Fibroblast of lung (primary cell): ENCODE data around the gene NOC4L. TPM values are rescaled to one million over a fixed set of nuclear protein-coding genes. Genes with fewer than 3 reads are reported as not detected.

Source experiments
- DNase-seq, 2 donors: peaks; one replicate each; pipeline versions ENCODE4 v3.0.0 to v3.0.0-alpha.2; 2010; ENCODE audit warnings: low read depth in 2 of 2
- H2AFZ ChIP-seq: 2 replicates; pipeline ENCODE4 v1.5.1; 2012; ENCODE audit warnings: low read length, control low read depth, inconsistent platforms
- H3K27ac ChIP-seq: 2 replicates; pipeline ENCODE4 v1.5.1; 2011; ENCODE audit warnings: low read length, control low read depth; ENCODE audit not compliant: insufficient read depth
- H3K27me3 ChIP-seq: 2 replicates; pipeline ENCODE4 v1.5.1; 2011; ENCODE audit warnings: mild to moderate bottlenecking, low read length; ENCODE audit not compliant: control insufficient read depth, insufficient read depth
- H3K36me3 ChIP-seq: 2 replicates; pipeline ENCODE4 v1.5.1; 2011; ENCODE audit warnings: low read length; ENCODE audit not compliant: control insufficient read depth, insufficient read depth
- H3K4me1 ChIP-seq: 2 replicates; pipeline ENCODE4 v1.5.1; 2011; ENCODE audit warnings: low read length; ENCODE audit not compliant: control insufficient read depth, insufficient read depth; ENCODE audit errors: extremely low read depth
- H3K4me2 ChIP-seq: 2 replicates; pipeline ENCODE4 v1.5.1; 2011; ENCODE audit warnings: low read length, control low read depth; ENCODE audit not compliant: insufficient read depth; ENCODE audit errors: extremely low read depth
- H3K4me3 ChIP-seq, 4 experiments: fragments of 200-600 bp in 1 of 4; sonication (generic) in 1 of 4; replicated peaks in 1 of 4; 2 replicates each; pipeline ENCODE4 v1.5.1; 2011 to 2016; ENCODE audit warnings: low read length in 4 of 4, low read depth in 3 of 4, mild to moderate bottlenecking in 3 of 4, control low read depth in 2 of 4, inconsistent platforms in 1 of 4, mixed read lengths in 1 of 4; ENCODE audit not compliant: insufficient read depth in 1 of 4; ENCODE audit errors: control extremely low read depth in 1 of 4
- H3K79me2 ChIP-seq: 2 replicates; pipeline ENCODE4 v1.5.1; 2012; ENCODE audit warnings: mild to moderate bottlenecking, low read length, inconsistent platforms; ENCODE audit not compliant: control insufficient read depth, insufficient read depth
- H3K9ac ChIP-seq: 2 replicates; pipeline ENCODE4 v1.5.1; 2011; ENCODE audit warnings: mild to moderate bottlenecking, low read length, control low read depth; ENCODE audit not compliant: insufficient read depth
- H3K9me3 ChIP-seq: 2 replicates; pipeline ENCODE4 v1.5.1; 2012; ENCODE audit warnings: low read depth, low read length; ENCODE audit not compliant: control insufficient read depth, insufficient read depth
- H4K20me1 ChIP-seq: 2 replicates; pipeline ENCODE4 v1.5.1; 2011; ENCODE audit warnings: low read length; ENCODE audit not compliant: control insufficient read depth, insufficient read depth; ENCODE audit errors: extremely low read depth
- EZH2 ChIP-seq: IDR thresholded peaks from 2 replicates; pipeline ENCODE4 v1.5.1; 2012; ENCODE audit warnings: low read length, control low read depth, mild to moderate bottlenecking; ENCODE audit errors: missing control alignments
- polyA plus RNA-seq, 2 donors: library from polyadenylated mRNA; depleted of rRNA in 1 of 2; stranded (reverse) in 1 of 2; unstranded in 1 of 2; fragments of >200 nt; gene quantifications; 2 replicates each; pipeline ENCODE4 v1.2.1, GENCODE V29; 2011 to 2012; ENCODE audit warnings: missing spikeins in 1 of 2
- total RNA-seq: library from RNA; depleted of rRNA; stranded (reverse); fragments of >200 nt; gene quantifications from 2 replicates; pipeline ENCODE4 v1.2.1, GENCODE V29; 2014
- TF ChIP-seq, protein P1 (sequence below), 2 donors: IDR thresholded peaks in 1 of 2; conservative IDR thresholded peaks in 1 of 2; 1 replicate in 1 of 2; 2 replicates in 1 of 2; pipeline ENCODE4 v1.5.1; 2011 to 2012; ENCODE audit warnings: low read length in 2 of 2, control low read depth in 1 of 2, inconsistent platforms in 1 of 2, low read depth in 1 of 2, mild to moderate bottlenecking in 1 of 2

The NOC4L gene
- total and polyA plus RNA-seq, 2 donors (not counting 1 experiment from before 2014, with no cell fraction given), result 3.0 to 6.8 TPM

DNA sequence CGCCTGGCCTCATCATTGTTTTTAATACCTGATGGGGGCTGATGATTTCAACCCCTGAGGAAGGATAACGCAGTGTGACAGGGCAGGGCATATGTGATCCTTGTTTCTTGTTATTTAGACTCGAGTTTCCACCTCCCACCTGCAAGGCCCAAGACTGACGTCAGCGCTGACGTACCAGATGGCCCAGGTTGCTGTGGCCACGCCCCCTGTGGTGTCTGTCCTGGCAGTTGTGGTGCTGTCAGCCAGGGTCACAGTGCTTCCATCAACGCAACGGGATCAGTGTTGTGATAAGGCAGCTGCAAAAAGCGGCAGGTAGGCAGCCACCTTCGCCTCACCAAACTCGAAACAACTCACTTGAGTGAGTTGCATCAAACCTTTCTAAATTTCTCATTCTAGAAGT, 18.5 kb upstream of the NOC4L start:
- no peak for TF ChIP-seq EZH2
- TF ChIP-seq, protein P1, sequence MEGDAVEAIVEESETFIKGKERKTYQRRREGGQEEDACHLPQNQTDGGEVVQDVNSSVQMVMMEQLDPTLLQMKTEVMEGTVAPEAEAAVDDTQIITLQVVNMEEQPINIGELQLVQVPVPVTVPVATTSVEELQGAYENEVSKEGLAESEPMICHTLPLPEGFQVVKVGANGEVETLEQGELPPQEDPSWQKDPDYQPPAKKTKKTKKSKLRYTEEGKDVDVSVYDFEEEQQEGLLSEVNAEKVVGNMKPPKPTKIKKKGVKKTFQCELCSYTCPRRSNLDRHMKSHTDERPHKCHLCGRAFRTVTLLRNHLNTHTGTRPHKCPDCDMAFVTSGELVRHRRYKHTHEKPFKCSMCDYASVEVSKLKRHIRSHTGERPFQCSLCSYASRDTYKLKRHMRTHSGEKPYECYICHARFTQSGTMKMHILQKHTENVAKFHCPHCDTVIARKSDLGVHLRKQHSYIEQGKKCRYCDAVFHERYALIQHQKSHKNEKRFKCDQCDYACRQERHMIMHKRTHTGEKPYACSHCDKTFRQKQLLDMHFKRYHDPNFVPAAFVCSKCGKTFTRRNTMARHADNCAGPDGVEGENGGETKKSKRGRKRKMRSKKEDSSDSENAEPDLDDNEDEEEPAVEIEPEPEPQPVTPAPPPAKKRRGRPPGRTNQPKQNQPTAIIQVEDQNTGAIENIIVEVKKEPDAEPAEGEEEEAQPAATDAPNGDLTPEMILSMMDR (conservative IDR thresholded peaks at IDR 0.05 in 1 of 2, IDR thresholded peaks at IDR 0.05 in 1 of 2; ENCODE audit: low read depth in 1 of 2, low read length in 2 of 2), result no peak
- Histone ChIP-seq H3K79me2 (no peaks in the 10 kb centered on the region), H3K36me3 (peaks cover 22% of the 10 kb centered on the region), H3K4me1 (no peaks in the 10 kb centered on the region), H3K9ac (no peak overlapping the region), H3K27me3 (no peaks in the 10 kb centered on the region), H3K27ac (no peak overlapping the region), H3K4me2 (no peak overlapping the region), H2AFZ (no peak overlapping the region), H3K4me3 (no peak overlapping the region), H3K9me3 (no peaks in the 10 kb centered on the region), H4K20me1 (no peaks in the 10 kb centered on the region)
- DNase-seq, result no peak

DNA sequence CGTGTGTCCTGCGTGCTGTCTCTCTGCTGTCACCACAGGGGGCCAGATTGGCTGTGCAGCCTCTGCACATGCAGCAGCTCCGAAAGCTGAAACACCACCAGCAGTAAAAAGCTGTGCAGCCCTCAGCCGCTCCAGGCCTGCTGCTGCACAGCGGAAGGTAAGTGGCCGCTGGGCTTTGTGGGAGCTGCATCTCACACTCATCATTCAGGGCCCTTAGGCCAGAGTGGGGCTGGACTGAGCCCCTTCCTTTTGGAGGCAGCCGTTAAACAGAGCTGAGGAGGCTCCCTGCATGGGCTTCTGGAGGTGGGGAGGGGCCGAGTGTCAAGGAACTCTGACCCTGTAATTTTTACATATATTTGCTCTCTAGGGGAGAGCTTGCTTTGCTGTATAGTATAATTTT, 17.2 kb upstream of the NOC4L start:
- no peak overlapping the region for H2AFZ ChIP-seq
- peaks cover 18% of the 10 kb centered on the region for H3K36me3 ChIP-seq
- no peak overlapping the region for H3K4me2 ChIP-seq
- DNase-seq, result no peak
- TF ChIP-seq, protein P1 (conservative IDR thresholded peaks at IDR 0.05 in 1 of 2, IDR thresholded peaks at IDR 0.05 in 1 of 2; ENCODE audit: low read depth in 1 of 2, low read length in 2 of 2), result no peak
- TF ChIP-seq EZH2, result no peak
- no peaks in the 10 kb centered on the region for H3K4me1 ChIP-seq
- H3K9me3 ChIP-seq, result no peaks in the 10 kb centered on the region
- no peaks in the 10 kb centered on the region for H3K79me2 ChIP-seq
- no peak overlapping the region for H3K27ac ChIP-seq
- no peaks in the 10 kb centered on the region for H4K20me1 ChIP-seq
- no peak overlapping the region for H3K4me3 ChIP-seq
- H3K9ac ChIP-seq, result no peak overlapping the region
- no peaks in the 10 kb centered on the region for H3K27me3 ChIP-seq

DNA sequence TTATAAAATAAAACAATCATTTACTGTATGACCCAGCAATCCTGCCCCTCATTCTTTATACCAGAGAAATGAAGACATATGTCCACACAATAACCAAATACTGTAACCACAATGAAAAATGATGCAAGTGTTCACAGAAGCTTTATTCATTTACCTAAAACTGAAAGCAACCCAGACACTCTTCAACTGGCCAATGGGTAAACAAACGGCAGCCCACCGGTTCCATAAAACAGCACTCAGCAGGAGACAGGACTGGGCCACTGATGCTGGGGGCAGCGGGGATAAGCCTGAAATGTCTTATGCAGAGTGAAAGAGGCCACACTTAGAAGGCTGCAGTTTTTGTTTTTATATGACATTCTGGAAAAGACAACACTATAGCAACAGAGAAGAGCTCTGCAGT, 15.2 kb upstream of the NOC4L start:
- Histone ChIP-seq H4K20me1 (no peaks in the 10 kb centered on the region), H3K4me1 (no peaks in the 10 kb centered on the region), H3K27me3 (no peaks in the 10 kb centered on the region), H3K4me3 (no peak overlapping the region), H3K4me2 (no peak overlapping the region), H3K79me2 (no peaks in the 10 kb centered on the region), H2AFZ (no peak overlapping the region), H3K9me3 (no peaks in the 10 kb centered on the region), H3K9ac (no peak overlapping the region), H3K27ac (no peak overlapping the region), H3K36me3 (peaks cover 16% of the 10 kb centered on the region)
- no peak for TF ChIP-seq EZH2
- TF ChIP-seq, protein P1 (conservative IDR thresholded peaks at IDR 0.05 in 1 of 2, IDR thresholded peaks at IDR 0.05 in 1 of 2; ENCODE audit: low read depth in 1 of 2, low read length in 2 of 2), result no peak
- DNase-seq, result no peak
